GM19452 (cell line): Measurements from ENCODE around the gene B9D2.
"Not testable (repeated sequence)": the region's sequence is repeated elsewhere in the genome, so short reads cannot be mapped to it uniquely, and the experiment has no call there.

ENCODE experiments used
- ATAC-seq: cut with Tn5 transposase; IDR thresholded peaks from one replicate; pipeline ENCODE4 v1.9.1; 2021; ENCODE audit not compliant: unreplicated experiment

Gene B9D2, protein sequence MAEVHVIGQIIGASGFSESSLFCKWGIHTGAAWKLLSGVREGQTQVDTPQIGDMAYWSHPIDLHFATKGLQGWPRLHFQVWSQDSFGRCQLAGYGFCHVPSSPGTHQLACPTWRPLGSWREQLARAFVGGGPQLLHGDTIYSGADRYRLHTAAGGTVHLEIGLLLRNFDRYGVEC

DNA sequence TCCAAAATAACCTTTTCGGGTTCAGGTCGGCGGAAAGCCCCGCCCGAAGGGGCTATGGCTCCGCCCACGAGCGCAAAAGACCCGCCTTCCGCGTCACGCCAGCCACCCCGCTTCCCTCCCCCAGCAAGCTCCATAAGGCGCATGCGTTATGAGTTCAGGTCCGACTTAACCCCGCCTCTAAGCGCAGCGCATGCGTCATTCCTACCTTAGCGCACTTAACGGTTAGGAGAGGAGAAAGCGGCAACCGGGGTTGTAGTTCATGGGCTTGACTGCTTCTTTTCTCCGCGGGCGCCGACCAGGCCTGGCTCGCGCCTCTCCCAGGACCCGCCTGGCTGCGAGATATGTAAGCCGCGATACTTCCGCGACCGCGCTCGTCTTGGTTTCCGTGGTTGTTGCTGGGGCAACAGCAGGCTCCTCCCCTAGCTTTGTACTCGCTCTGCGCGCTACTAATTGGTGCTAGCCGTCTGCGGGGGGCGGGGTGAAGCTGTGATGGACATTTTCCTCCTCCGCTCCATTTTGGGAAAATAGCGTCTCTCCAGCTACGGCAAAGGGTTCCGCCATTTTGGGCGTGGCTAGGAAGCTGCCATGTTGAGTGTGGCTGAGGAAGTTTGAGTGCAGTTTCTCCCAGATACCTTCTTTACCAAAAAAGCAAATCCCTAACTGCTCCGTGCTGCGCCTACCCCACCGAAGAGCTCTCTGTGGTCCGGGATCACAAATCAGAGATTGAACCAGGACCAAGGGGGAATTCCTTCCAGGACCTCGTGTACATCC is at the start of gene B9D2:
B9D2 (minus strand) TSS at position 397 of the 771 bp plus-strand sequence. CDS start 630 bp downstream, outside the sequence.
- peak; percentile 80 for ATAC-seq

DNA sequence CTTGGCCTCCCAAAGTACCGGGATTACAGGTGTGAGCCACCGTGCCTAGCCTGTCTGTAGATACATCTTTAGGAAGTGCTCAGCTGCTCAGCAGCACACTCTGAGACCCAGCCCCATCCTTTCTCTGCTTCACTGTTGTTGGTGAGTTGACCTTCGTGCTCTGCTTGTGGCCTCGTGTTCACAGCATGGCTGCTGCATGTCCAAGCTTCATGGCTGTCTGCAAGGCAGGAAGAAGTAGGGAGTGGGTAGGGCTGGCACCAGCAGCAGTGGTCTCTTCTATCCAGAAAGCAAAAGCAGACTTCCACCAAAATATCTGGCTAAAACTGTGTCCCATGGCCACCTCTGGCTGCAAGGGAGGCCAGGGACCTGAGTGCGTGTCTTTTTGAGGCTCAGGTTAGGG is 49.0 kb upstream of the B9D2 start:
- ATAC-seq: no peak

DNA sequence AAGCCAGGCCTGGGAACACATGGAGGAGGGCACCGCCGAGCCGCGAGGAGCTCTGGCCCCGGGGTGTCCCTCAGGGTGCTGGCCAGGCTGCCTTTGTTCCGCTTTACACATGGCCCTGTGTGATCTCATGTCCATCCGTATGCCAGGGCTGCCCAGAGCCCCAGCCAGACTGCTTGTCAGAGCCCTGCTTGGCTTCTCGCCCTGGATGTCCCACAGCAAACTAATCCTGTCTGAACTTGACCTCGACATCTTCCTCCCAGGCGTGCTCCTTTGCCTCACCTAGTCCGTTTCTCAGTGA is 48.0 kb upstream of the B9D2 start:
- no peak for ATAC-seq

DNA sequence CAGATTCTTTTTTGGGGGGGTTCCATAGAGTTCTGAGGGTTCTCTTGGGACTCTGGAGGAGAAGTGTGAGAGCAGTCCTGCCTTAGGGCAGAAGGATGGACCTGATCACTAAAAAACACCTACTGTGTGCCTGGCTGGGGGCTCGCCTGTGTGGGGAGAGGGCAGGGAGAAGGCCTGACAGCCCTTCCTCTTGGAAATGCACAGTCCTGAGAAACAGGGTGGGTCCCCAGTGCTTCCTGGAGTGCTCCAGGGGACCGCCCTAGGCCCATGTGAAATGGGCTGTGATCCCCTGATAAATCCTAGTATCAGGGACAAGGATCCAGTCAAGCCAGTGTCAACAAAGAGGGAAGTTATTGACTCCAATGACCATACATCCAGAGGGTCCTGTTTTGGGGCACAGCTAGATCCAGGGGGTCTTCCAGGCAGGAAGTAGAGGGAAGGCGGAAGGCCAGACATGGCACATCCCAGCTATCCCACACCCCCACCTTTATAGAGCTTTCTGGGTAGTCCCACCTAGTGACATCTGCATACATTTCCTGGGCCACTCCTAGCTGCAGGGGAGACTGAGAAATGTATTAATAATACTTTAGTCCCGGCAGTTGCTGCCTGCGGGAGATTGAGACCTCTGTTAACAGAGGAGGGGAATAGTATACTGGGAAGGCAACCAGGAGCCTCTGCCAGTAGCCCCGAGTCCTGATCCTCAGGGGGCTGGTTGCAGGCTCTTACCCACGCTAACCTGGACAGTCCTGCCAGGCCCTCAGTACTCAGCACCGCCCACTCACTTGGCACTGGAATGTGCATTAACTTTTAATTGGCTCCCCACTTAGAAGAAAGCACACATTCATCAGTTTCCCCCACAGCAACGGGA is 47.4 kb upstream of the B9D2 start:
- no peak for ATAC-seq

DNA sequence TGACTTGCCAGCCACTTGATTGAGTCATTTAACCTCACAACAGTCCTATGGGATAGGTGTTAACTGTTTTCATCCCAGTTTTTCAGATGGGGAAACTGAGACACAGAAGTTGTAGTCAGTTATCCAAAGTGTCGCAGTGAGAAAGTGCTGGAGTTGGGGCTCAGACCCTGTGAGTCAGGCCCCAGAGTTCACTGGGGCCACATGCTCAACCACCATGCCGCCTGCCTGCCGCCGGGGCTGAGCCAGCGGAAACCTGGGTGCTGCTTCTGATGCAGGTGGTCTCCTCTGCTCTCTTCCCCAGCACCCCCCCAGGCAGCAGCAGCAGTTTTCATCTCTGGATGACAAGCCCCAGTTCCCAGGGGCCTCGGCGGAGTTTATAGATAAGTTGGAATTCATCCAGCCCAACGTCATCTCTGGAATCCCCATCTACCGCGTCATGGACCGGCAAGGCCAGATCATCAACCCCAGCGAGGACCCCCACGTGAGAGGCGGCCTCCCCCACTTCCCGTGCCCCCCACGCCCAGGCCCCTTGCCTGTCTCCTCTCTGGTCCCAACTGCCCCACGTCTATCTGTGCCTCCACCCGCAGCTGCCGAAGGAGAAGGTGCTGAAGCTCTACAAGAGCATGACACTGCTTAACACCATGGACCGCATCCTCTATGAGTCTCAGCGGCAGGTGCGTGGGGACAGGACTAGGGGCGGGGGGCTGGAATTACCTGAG is 46.5 kb upstream of the B9D2 start:
- ATAC-seq: no peak

DNA sequence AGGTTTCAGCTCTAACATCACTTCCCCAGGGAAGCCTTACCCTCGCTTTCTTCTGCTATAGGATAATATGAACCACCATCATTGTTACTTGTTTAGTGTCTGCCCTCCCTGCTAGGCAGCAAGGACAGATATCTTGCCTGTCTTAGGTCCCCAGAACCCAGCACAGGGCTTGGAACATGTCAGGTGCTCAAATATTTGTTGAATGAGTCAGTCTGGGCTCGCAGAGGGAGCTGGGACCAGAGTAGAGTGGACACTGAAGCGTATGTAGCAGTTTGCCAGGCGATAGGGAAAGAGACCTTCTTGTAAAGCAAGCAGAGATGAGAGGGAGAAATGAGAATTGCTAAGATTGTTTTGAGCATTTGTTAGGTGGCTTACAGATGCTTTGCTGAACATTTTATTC is 45.3 kb upstream of the B9D2 start:
- ATAC-seq: no peak

DNA sequence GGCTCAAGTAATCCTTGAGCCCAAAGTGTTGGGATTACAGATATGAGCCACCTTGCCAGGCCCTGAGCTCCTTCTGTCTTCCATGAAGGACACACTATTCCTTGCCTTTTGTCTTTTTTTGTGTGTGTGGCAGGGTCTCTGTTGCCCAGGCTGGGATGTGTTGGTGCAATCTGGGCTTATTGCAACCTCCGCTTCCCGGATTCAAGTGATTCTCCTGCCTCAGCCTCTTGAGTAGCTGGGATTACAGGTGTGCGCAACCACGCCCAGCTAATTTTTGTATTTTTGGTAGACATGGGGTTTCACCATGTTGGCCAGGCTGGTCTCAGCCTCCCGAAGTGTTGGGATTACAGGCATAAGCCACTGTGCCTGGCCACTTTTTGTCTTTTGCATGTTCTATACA is 44.9 kb upstream of the B9D2 start:
- ATAC-seq: not testable (repeated sequence)

DNA sequence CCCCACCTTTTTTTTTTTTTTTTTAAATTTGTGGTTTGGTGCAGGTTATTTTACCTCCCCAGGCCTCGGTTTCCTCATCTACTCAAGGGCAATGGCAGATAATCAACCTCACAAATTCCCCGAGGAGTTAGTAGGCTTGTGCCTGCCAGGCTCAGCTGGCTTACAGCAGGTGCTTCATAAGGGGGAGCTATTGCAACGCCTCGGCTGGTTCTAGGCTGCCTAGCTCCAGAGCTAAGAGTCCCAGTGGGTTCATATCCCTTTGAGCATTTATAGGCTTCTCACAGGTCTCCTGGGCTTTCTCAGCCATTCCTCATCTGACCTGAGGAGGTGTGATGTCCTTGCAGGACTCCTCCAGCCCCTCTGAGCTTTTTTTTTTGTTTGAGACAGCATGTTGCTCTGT is 44.3 kb upstream of the B9D2 start:
- no peak for ATAC-seq

DNA sequence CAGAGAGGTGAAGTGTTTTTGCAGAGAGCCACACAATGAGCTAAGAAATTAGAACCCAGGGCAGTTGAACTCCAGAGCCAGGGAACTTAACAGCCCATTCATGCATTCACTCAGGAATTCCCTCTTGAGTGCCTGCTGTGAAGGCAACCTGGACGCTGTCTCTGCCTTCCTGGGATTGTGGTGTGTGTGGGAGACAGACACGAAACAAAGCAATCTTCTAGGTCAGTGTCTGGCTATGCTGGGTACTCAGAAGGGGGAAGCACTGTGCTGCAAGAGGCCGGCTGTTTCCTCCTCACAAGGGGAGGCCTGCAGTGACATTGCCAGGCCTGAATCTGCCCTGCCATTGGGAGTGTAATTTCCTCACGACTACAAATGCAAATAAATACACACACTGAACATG is 43.3 kb upstream of the B9D2 start:
- no peak for ATAC-seq

DNA sequence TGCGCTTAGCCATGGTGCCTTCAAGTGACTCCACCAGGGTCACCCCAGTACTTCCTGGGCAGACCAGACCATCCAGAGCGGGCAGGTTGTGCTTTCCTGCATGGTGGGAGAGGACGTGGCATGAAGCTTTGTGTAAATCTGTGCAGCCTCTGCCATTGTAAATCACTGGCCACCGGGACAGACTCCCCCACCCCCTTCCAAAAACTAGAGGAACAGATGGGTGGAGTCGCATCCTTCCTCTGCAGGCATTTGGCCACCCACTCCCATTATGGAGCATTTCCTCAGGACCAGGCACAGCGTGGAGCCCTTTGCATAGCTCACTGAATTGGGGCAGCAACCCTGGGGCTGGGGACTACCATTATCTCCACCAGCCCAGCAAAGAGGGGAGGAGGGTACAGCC is 41.8 kb upstream of the B9D2 start:
- no peak for ATAC-seq

DNA sequence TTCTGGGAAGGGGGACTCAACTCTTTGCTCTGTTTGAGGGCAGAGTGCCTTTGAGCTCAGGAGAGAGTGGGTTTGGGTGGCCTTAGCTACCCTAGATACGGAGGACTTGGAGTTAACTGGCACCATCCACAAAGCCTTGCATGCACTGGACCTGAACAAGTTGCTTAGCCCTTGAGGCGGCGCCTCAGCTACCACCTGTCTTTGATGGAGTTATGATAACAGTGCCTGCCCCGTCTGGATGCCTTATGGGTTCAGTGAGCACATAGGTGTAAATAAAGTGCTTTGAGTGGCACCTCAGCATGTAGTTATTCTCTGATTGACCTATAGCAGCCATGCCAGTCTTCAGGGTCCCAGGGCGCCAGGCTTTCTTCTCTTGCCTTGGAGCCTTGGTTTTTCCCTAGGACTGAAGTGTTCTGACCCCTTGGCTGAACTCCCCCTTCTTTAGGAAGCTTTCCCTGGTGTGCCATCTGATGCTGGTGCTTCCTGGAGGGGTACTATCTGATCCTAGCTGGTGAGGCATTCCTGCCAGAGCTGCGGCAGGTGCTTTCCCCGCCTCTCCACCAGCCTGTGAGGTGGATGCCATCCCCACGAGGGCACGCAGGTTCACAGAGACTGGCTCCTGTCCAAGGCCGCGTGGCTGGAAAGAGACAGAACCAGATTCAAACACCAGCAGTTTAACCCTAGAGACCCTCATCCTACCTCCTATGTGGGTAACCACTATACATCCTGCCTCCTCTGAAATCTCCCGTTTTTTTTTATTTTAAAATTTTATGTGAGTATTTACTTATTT is 39.4 kb upstream of the B9D2 start:
- no peak for ATAC-seq

DNA sequence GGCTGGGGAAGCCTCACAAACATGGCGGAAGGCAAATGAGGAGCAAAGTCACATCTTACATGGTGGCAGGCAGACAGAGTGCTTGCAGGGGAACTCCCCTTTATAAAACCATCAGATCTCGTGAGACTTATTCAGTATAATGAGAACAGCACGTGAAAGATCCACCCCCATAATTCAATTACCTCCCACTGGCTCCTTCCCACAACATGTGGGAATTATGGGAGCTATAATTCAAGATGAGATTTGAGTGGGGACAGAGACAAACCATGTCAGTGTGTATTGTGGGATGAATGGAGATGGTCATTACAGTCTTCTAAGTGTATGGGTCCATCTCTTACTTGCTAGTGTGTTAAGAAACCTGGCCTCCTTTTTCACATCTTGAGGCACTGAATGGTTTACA is 38.1 kb upstream of the B9D2 start:
- ATAC-seq: no peak

DNA sequence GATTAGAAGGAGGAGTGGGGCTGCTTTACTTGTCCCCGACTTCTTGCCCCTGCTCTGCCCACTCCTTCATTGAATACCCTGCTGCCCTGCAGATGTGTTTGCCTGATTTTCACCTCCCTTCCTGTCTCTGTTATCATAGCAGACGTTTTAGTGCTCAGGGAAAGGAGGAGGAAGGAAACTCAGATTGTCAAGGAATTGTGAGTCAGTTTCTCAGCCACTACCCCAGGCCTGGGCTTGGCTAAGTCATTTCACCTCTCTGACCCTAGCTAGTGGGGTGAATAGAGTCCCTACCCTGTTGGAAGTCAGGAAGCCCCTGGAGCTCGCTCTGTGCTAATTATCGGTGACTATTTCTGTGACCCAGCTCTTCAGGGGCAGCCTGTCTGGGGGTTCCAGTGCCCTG is 37.5 kb upstream of the B9D2 start:
- no peak for ATAC-seq

DNA sequence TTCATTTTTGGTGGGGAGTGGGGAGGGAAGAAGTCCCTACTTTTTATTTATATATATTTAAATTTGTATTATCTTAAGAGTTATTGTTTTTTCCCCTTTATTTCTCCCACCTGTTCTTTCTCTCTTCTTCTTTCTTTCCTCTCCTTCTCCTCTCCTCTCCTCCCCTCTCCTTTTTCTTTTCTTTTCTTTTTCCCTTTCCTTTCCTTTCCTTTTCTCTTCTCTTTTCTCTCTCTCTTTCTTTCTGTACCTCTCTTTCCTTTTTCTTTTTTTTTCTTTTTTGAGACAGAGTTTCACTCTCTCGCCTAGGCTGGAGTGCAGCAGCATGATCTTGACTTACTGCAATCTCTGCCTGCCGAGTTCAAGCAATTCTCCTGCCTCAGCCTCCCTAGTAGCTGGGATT is 35.6 kb upstream of the B9D2 start:
- no peak for ATAC-seq

DNA sequence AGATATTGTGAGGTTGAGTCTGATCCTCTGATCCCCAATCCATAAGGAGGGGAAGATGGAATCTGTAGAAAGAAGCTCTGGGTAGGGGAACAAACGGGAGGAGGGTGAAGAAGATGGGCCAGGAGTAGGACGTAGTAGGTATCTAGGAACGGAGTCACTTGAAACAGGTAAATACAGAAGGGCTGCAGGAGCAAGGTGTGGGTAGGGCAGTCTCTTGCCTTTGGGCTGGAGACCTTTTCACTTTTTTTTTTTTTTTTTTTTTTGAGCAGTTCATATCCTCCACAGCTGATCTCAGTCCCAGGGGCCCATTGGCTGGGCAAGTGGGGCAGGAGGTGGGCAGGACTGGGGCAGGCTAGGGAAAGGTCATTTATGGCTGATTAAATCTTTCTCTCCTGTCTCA is 35.1 kb upstream of the B9D2 start:
- no peak for ATAC-seq

DNA sequence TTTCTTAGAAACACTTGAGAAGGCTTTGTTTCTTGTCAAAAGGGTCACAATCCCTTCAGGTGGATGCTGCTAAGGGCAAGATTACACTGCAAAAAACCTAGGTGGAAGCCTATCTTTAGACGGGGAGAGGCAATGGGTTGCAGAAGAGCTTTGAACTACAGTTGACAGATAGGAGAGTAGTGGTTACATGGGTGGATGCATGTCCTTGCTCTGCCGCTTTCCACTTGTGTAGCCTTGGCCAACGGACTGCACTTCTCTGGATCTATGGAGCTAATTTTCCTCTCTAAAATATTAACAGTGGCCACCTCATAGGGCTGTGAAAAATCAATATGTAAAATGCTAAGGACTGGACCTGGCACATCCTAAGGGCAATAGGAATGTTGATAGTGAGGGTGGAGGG is 34.6 kb upstream of the B9D2 start:
- no peak for ATAC-seq

DNA sequence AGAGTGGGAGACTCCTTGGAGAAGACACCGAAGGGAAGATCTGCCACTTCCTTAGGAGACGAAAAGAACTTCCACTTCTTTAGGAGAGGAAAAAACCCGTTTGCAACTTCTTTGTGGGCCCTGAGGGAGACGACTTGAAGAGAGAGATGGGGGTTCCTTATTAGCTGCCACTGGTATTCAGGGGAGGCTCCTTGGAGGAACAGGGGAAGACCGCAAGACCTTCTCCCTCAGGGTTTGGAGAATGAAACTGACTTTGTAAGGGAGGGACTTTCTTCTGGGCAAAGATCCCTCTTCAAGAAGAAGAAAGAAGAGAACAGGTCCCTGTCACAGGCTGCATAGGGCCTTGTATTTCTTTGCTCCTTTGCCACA is 34.1 kb upstream of the B9D2 start:
- no peak for ATAC-seq

DNA sequence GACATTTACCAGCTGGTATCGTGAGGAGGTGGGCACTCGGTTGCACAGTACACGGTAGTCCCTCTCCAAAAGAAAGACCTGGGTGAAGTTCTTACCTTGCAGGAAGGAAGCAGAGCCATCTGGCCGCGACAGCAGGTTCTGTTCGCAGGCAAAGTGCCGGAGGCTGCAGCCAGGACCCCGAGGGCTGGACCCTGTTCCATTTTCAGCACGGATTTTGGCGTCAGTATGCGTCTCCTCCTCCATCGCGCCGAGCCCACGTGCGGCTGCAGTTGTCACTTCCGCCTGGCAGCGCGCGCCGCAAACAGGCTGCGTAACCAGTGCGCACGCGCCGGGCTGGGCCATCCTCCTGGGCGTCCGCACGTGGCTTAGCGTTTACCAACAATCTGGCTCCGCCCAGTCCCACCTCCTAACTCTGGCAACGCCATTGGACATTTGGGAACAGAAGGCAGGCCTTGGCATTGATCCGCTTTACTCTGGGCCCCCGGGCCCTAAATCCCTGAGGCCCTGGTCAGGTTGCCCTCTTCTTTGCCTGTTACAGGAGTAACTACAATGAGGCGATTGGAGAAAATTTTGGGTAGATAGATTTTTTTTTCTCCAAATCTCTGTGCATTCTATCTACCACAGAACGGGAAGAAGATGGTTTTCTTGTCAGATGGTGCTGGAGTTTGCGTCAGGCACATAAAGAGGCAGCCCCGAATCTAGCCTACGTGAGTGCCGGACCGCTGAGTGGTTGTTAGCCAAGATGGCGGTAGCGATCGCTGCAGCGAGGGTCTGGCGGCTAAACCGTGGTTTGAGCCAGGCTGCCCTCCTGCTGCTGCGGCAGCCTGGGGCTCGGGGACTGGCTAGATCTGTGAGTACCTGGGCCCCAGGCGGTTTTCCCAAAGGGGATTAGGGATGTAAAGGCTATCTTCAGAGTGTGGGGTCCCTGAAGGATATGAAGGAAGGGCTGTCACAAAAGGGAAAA is 33.4 kb upstream of the B9D2 start, which contains the start of the genes BCKDHA and EXOSC5:
BCKDHA (plus strand) TSS at position 733 of the 964 bp plus-strand sequence; CDS start at position 743, 10 bp downstream.
EXOSC5 (minus strand) TSS at position 274 of the 964 bp plus-strand sequence; CDS start at position 243, 31 bp downstream.
- peak; percentile 91 for ATAC-seq

DNA sequence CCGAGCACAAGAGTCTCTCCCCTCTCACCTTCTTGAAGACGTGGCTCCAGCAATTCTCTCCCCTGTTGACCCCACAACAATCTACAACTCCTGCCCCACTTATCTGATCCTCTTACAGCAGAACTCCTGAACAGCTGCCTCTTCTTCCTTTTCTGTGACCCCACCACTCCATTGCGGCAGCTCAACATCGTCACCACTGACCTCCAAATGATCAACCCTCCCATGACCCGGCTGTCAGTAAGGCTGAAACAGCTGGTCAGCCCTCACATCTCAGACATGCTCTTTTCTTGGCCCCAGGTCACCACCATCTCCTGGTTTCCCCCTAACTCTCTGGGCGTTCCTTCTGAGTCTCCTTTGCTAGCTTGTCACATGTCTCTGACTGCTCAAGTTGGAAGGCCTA is 31.4 kb upstream of the B9D2 start:
- no peak for ATAC-seq
